LoVo (cell line): ENCODE data around the gene OR8J3.
"Not testable (repeated sequence)": the region's sequence is repeated elsewhere in the genome, so short reads cannot be mapped to it uniquely, and the experiment has no call there.

Experiments used
- DNase-seq: peaks from one replicate; pipeline ENCODE4 v3.0.0-alpha.2; 2016; ENCODE audit warnings: low spot score

The OR8J3 gene

GRCh38 chr11:56140151-56140661, at the start of gene OR8J3:
TSS of gene OR8J3 (minus strand) at chr11:56140201. CDS start at chr11:56137718, 2,483 bp downstream.
- no peak for DNase-seq

GRCh38 chr11:56188602-56189001, 48.6 kb upstream of the OR8J3 start:
- DNase-seq, result no peak

- DNase-seq, result no peak
Measured at GRCh38 chr11:56183459-56183858, 43.5 kb upstream of the OR8J3 start.

- DNase-seq, result no peak
Measured at GRCh38 chr11:56176318-56176717, 36.3 kb upstream of the OR8J3 start, which contains the start of gene OR5J2. TSS of gene OR5J2 (plus strand) at chr11:56176618. CDS start at chr11:56176618, 0 bp downstream.

- no peak for DNase-seq
Measured at GRCh38 chr11:56172256-56172830, 32.3 kb upstream of the OR8J3 start.

- DNase-seq, result no peak
Measured at GRCh38 chr11:56163804-56164203, 23.8 kb upstream of the OR8J3 start.

- no peak for DNase-seq
Measured at GRCh38 chr11:56160217-56160616, 20.2 kb upstream of the OR8J3 start, which contains the start of gene OR8K5. TSS of gene OR8K5 (minus strand) at chr11:56160317. CDS start at chr11:56160317, 0 bp downstream.

GRCh38 chr11:56152333-56152732, 12.3 kb upstream of the OR8J3 start:
- DNase-seq, result no peak

- DNase-seq, result no peak
Measured at GRCh38 chr11:56151376-56151775, 11.4 kb upstream of the OR8J3 start.

GRCh38 chr11:56143681-56144080, 3.7 kb upstream of the OR8J3 start:
- DNase-seq, result not testable (repeated sequence)

- DNase-seq, result no peak
Measured at GRCh38 chr11:56122073-56122472, 17.9 kb downstream of the OR8J3 start, which contains the start of gene OR8H3. TSS of gene OR8H3 (plus strand) at chr11:56122373. CDS start at chr11:56122373, 0 bp downstream.

- no peak for DNase-seq
Measured at GRCh38 chr11:56103210-56103737, 36.7 kb downstream of the OR8J3 start, which contains the start of gene OR8H2. TSS of gene OR8H2 (plus strand) at chr11:56103687. CDS start at chr11:56105043, 1,356 bp downstream.

- DNase-seq, result no peak
Measured at GRCh38 chr11:56093008-56093407, 47.0 kb downstream of the OR8J3 start, which contains the start of gene OR8I2. TSS of gene OR8I2 (plus strand) at chr11:56093308. CDS start at chr11:56093308, 0 bp downstream.

GRCh38 chr11:56089697-56090096, 50.3 kb downstream of the OR8J3 start:
- DNase-seq, result no peak
